GM19351 (cell line): Measurements from ENCODE around the gene HNRNPUL1.
A peak's percentile ranks its signal among the peaks of the same experiment; 100 is the strongest.
"Not testable (repeated sequence)": the region's sequence is repeated elsewhere in the genome, so short reads cannot be mapped to it uniquely, and the experiment has no call there.

Experiments used
- ATAC-seq: cut with Tn5 transposase; IDR thresholded peaks from one replicate; pipeline ENCODE4 v1.9.1; 2021; ENCODE audit warnings: mild to moderate bottlenecking, moderate library complexity; ENCODE audit not compliant: unreplicated experiment

The HNRNPUL1 gene

GRCh38 chr19:41273076-41273475 lies 8.9 kb downstream of the HNRNPUL1 start:
- no peak for ATAC-seq

GRCh38 chr19:41274802-41275201 lies 10.6 kb downstream of the HNRNPUL1 start:
- no peak for ATAC-seq

GRCh38 chr19:41276231-41276630 lies 12.1 kb downstream of the HNRNPUL1 start:
- ATAC-seq = no peak

- ATAC-seq = no peak
These were observed 14.3 kb downstream of the HNRNPUL1 start for GRCh38 chr19:41278478-41278877.

GRCh38 chr19:41288673-41289530 lies 24.7 kb downstream of the HNRNPUL1 start:
- no peak for ATAC-seq

- not testable (repeated sequence) for ATAC-seq
These were observed 25.6 kb downstream of the HNRNPUL1 start for GRCh38 chr19:41289814-41290213.

- ATAC-seq = no peak
These were observed 30.2 kb downstream of the HNRNPUL1 start for GRCh38 chr19:41294393-41294792.

GRCh38 chr19:41295499-41295898 lies 31.3 kb downstream of the HNRNPUL1 start:
- ATAC-seq = no peak

GRCh38 chr19:41296433-41296871 lies 32.3 kb downstream of the HNRNPUL1 start:
- ATAC-seq = no peak

- ATAC-seq = peak; percentile 85
These were observed 33.6 kb downstream of the HNRNPUL1 start for GRCh38 chr19:41297628-41298347.

- no peak for ATAC-seq
These were observed 34.3 kb downstream of the HNRNPUL1 start for GRCh38 chr19:41298348-41298964.

GRCh38 chr19:41299046-41299754 lies 35.0 kb downstream of the HNRNPUL1 start:
- ATAC-seq = no peak

- ATAC-seq = no peak
These were observed 35.5 kb downstream of the HNRNPUL1 start for GRCh38 chr19:41299755-41300089.

GRCh38 chr19:41300555-41300954 lies 36.4 kb downstream of the HNRNPUL1 start:
- ATAC-seq = no peak

GRCh38 chr19:41302624-41303351 lies 38.6 kb downstream of the HNRNPUL1 start:
- ATAC-seq = no peak

GRCh38 chr19:41303954-41304353 lies 39.8 kb downstream of the HNRNPUL1 start:
- ATAC-seq = no peak

GRCh38 chr19:41304706-41305483 lies 40.7 kb downstream of the HNRNPUL1 start:
- no peak for ATAC-seq

- no peak for ATAC-seq
These were observed 42.0 kb downstream of the HNRNPUL1 start for GRCh38 chr19:41305927-41306793.
